HCT116 (cell line): Measurements from ENCODE around the gene NELFB. TPM values are rescaled to one million over a fixed set of nuclear protein-coding genes. Genes with fewer than 3 reads are reported as not detected.

Experiments used
- ATAC-seq: fragments of 200-7000 bp; cut with Tn5 transposase; 2 replicates; pipeline ENCODE4 v1.9.1; 2020; ENCODE audit warnings: mild to moderate bottlenecking, moderate library complexity
- BruUV-seq: library from RNA; stranded (reverse); fragments of 400-500 nt; replicated peaks from 2 replicates; lab custom pipeline; 2021; lab: Mats Ljungman, UMichigan
- CTCF ChIA-PET: fragments of 300-600 bp; sonication (Branson Sonifier 250); formaldehyde crosslinking; loops from one replicate; lab custom pipeline; 2021; ENCODE audit warnings: antibody characterized with exemption; lab: Charles Lee
- POLR2A ChIA-PET: fragments of 300-600, 350-600 bp; sonication (Branson Sonifier 250); formaldehyde crosslinking; loops from one replicate; lab custom pipeline; 2021; ENCODE audit warnings: antibody characterized with exemption; lab: Charles Lee
- RAD21 ChIA-PET, 2 experiments: fragments of 300-600 bp; sonication (Branson Sonifier 250); formaldehyde crosslinking; loops; one replicate each; lab custom pipeline; 2023; ENCODE audit warnings: low total read pairs in 2 of 2; ENCODE audit not compliant: uncharacterized antibody in 2 of 2, unreplicated experiment in 2 of 2, low non-redundant PET in 1 of 2; lab: Charles Lee
- DNase-seq: peaks from one replicate; pipeline ENCODE4 v3.0.0-alpha.2; 2010; ENCODE audit warnings: low read depth, low spot score
- H2AFZ ChIP-seq: fragments of 200-600 bp; shearing (Covaris generic), sonication (generic); 2 replicates; pipeline ENCODE4 v1.6.1; 2017; ENCODE audit warnings: low read depth, mixed run types, mixed read lengths, antibody characterized with exemption, low read length; ENCODE audit not compliant: poor library complexity, severe bottlenecking
- H3K27ac ChIP-seq: 2 replicates; pipeline ENCODE4 v1.5.1; 2012; ENCODE audit warnings: low read depth, low read length
- H3K27me3 ChIP-seq: fragments of 200-600 bp; sonication (generic); 2 replicates; pipeline ENCODE4 v1.6.1; 2016; ENCODE audit warnings: mixed run types, low read length, mixed read lengths; ENCODE audit not compliant: insufficient read depth
- H3K36me3 ChIP-seq, 2 experiments: fragments of 200-500 bp in 1 of 2; fragments of 200-600 bp in 1 of 2; sonication (Bioruptor generic) in 1 of 2; sonication (generic) in 1 of 2; 2 replicates each; pipeline versions ENCODE4 v1.5.1 to v1.6.1; 2014 to 2016; ENCODE audit warnings: low read length in 2 of 2, inconsistent platforms in 1 of 2, mixed read lengths in 1 of 2, mixed run types in 1 of 2; ENCODE audit not compliant: insufficient read depth in 2 of 2, control insufficient read depth in 1 of 2
- H3K4me1 ChIP-seq, 2 experiments: fragments of 200-600 bp in 1 of 2; sonication (generic) in 1 of 2; 2 replicates each; pipeline versions ENCODE4 v1.5.1 to v1.6.1; 2012 to 2017; ENCODE audit warnings: low read length in 2 of 2, inconsistent platforms in 1 of 2, mild to moderate bottlenecking in 1 of 2, mixed read lengths in 1 of 2, mixed run types in 1 of 2, moderate library complexity in 1 of 2; ENCODE audit not compliant: insufficient read depth in 2 of 2, control insufficient read depth in 1 of 2
- H3K4me2 ChIP-seq: fragments of 200-600 bp; sonication (generic); 2 replicates; pipeline ENCODE4 v1.6.1; 2017; ENCODE audit warnings: mixed run types, low read length, mixed read lengths
- H3K4me3 ChIP-seq, 2 experiments: fragments of 200-600 bp in 1 of 2; sonication (generic) in 1 of 2; replicated peaks in 1 of 2; 2 replicates each; pipeline ENCODE4 v1.5.1; 2011 to 2016; ENCODE audit warnings: low read length in 2 of 2, control low read depth in 1 of 2, low read depth in 1 of 2, mild to moderate bottlenecking in 1 of 2, mixed read lengths in 1 of 2, mixed run types in 1 of 2
- H3K79me2 ChIP-seq: fragments of 200-600 bp; sonication (generic); 2 replicates; pipeline ENCODE4 v1.6.1; 2017; ENCODE audit warnings: mild to moderate bottlenecking, mixed run types, low read length, moderate library complexity, mixed read lengths; ENCODE audit not compliant: insufficient read depth
- H3K9ac ChIP-seq: fragments of 200-600 bp; sonication (generic); 2 replicates; pipeline ENCODE4 v1.6.1; 2016; ENCODE audit warnings: low read length, mixed read lengths
- H3K9me2 ChIP-seq: fragments of 200-600 bp; sonication (generic), shearing (Covaris generic); 2 replicates; pipeline ENCODE4 v1.6.1; 2017; ENCODE audit warnings: mixed run types, mild to moderate bottlenecking, moderate library complexity; ENCODE audit not compliant: insufficient read depth
- H3K9me3 ChIP-seq, 2 experiments: fragments of 200-500 bp in 1 of 2; fragments of 200-600 bp in 1 of 2; sonication (Bioruptor generic) in 1 of 2; sonication (generic) in 1 of 2; 2 replicates each; pipeline ENCODE4 v1.6.1; 2014 to 2017; ENCODE audit warnings: low read length in 2 of 2, mixed read lengths in 2 of 2, inconsistent platforms in 1 of 2, low read depth in 1 of 2, mild to moderate bottlenecking in 1 of 2, mixed run types in 1 of 2, moderate library complexity in 1 of 2; ENCODE audit not compliant: control insufficient read depth in 1 of 2, insufficient read depth in 1 of 2
- H4K20me1 ChIP-seq: fragments of 200-600 bp; sonication (generic), shearing (Covaris generic); 2 replicates; pipeline ENCODE4 v1.6.1; 2017; ENCODE audit warnings: mixed run types, mild to moderate bottlenecking, moderate library complexity; ENCODE audit not compliant: insufficient read depth
- ATF3 ChIP-seq: IDR thresholded peaks from 2 replicates; pipeline ENCODE4 v1.6.1; 2012
- CEBPB ChIP-seq: IDR thresholded peaks from 2 replicates; pipeline ENCODE4 v1.6.1; 2012; ENCODE audit warnings: low read depth
- EGR1 ChIP-seq: IDR thresholded peaks from 2 replicates; pipeline ENCODE4 v1.6.1; 2012; ENCODE audit warnings: low read depth
- FOSL1 ChIP-seq: IDR thresholded peaks from 2 replicates; pipeline ENCODE4 v1.6.1; 2012; ENCODE audit warnings: low read depth
- POLR2A ChIP-seq: IDR thresholded peaks from 2 replicates; pipeline ENCODE4 v1.7.0; 2011; ENCODE audit warnings: borderline replicate concordance; ENCODE audit not compliant: insufficient read depth, insufficient read length; ENCODE audit errors: extremely low read depth
- SP1 ChIP-seq: IDR thresholded peaks from 2 replicates; pipeline ENCODE4 v1.6.1; 2012; ENCODE audit warnings: low read depth
- YY1 ChIP-seq: IDR thresholded peaks from 2 replicates; pipeline ENCODE4 v1.6.1; 2011; ENCODE audit warnings: low read length, low read depth, moderate library complexity, mild to moderate bottlenecking; ENCODE audit not compliant: insufficient replicate concordance; ENCODE audit errors: extremely low read depth
- intact Hi-C: fragments of 100-400 bp; cut with micrococcal nuclease; formaldehyde crosslinking; loops from 2 replicates; pipeline ENCODE4 v1.10.0; 2022
- total RNA-seq: library from RNA; stranded (reverse); gene quantifications from one replicate; pipeline ENCODE4 v1.2.1, GENCODE V29; 2021; ENCODE audit not compliant: unreplicated experiment
- TF ChIP-seq, protein P1 (sequence below): IDR thresholded peaks from 2 replicates; pipeline ENCODE4 v1.6.1; 2012; ENCODE audit warnings: low read depth

Gene NELFB
- total RNA-seq, 1 experiment from 2014 or later = 86.4 TPM

- H4K20me1 ChIP-seq = no peaks in the 10 kb centered on the region
- TF ChIP-seq, protein P1, sequence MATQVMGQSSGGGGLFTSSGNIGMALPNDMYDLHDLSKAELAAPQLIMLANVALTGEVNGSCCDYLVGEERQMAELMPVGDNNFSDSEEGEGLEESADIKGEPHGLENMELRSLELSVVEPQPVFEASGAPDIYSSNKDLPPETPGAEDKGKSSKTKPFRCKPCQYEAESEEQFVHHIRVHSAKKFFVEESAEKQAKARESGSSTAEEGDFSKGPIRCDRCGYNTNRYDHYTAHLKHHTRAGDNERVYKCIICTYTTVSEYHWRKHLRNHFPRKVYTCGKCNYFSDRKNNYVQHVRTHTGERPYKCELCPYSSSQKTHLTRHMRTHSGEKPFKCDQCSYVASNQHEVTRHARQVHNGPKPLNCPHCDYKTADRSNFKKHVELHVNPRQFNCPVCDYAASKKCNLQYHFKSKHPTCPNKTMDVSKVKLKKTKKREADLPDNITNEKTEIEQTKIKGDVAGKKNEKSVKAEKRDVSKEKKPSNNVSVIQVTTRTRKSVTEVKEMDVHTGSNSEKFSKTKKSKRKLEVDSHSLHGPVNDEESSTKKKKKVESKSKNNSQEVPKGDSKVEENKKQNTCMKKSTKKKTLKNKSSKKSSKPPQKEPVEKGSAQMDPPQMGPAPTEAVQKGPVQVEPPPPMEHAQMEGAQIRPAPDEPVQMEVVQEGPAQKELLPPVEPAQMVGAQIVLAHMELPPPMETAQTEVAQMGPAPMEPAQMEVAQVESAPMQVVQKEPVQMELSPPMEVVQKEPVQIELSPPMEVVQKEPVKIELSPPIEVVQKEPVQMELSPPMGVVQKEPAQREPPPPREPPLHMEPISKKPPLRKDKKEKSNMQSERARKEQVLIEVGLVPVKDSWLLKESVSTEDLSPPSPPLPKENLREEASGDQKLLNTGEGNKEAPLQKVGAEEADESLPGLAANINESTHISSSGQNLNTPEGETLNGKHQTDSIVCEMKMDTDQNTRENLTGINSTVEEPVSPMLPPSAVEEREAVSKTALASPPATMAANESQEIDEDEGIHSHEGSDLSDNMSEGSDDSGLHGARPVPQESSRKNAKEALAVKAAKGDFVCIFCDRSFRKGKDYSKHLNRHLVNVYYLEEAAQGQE = no peak
- TF ChIP-seq CEBPB (no peak), POLR2A (no peak), YY1 (no peak), FOSL1 (no peak), ATF3 (no peak), EGR1 (no peak), SP1 (no peak)
- ChIA-PET POLR2A (interaction anchor here (1.0 to 1.3 kb wide), 3 partner anchors 8 to 149 kb away, joined by 3 to 4 read pairs (median 4); partner anchors contain the start of genes MAN1B1 and RNF224), CTCF (interaction anchor here (1.0 to 2.8 kb wide), 10 partner anchors 9 to 189 kb away, joined by 3 to 43 read pairs (median 8); partner anchors contain the start of genes ANAPC2, CYSRT1, NPDC1 and RNF224), RAD21 (no interaction called here)
- peaks cover 23 to 39% of the 10 kb centered on the region in 2 experiments for H3K4me1 ChIP-seq
- H3K36me3 ChIP-seq = no peaks in the 10 kb centered on the region
- no peaks in the 10 kb centered on the region for H3K9me2 ChIP-seq
- no peaks in the 10 kb centered on the region for H3K9me3 ChIP-seq
- DNase-seq (no peak), ATAC-seq (no peak)
- peaks cover 15% of the 10 kb centered on the region for H3K79me2 ChIP-seq
- intact Hi-C loops = no loop called here
- H3K9ac ChIP-seq = no peak overlapping the region
- no peak overlapping the region for H3K4me3 ChIP-seq
- no TSS peak for BruUV-seq
- H3K27ac ChIP-seq = no peak overlapping the region
- no peaks in the 10 kb centered on the region for H3K27me3 ChIP-seq
- H2AFZ ChIP-seq = no peak overlapping the region
- H3K4me2 ChIP-seq = peak overlapping the region; percentile 79; the same call in 1 of the 2 replicates
Measured at GRCh38 chr9:137235424-137236237, 19.5 kb upstream of the NELFB start.
